ENCODE results near the gene METTL16. TPM values are rescaled to one million over a fixed set of nuclear protein-coding genes. Genes with fewer than 3 reads are reported as not detected.

Gene METTL16
- total and polyA plus RNA-seq, 2 of the 8 experiments (the other 6 are each of a cell fraction or from before 2014, with no cell fraction given), result 22.8 to 59.4 TPM

DNA sequence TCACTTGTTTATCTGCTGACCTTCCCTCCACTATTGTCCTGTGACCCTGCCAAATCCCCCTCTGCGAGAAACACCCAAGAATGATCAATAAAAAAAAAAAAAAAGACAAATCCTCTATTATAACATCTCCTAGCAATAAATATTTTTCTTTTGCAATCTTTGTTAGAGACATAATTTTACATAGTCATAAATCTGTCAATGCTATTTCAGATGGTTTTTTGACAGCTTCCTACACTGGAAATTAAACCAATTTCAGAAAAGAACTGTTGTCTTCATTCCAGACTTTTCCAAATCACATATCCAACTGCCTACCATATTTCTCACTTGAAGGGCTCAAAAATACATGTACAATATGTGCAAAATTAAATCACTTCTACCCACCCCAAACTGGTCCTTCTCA lies 3.7 kb downstream of the METTL16 start:
- H3K79me1 ChIP-seq (ENCODE audit: low read depth, low read length), result peaks cover 12% of the 10 kb centered on the region
- ChIA-PET CTCF (ENCODE audit: partially characterized antibody) (interaction anchor here (0.6 kb wide), 1 partner anchor 262 kb away, joined by 3 read pairs; no protein-coding TSS in a partner anchor), POLR2A (ENCODE audit: partially characterized antibody) (no interaction called here)
- no peak overlapping the region for H3K9ac ChIP-seq (replicated peaks in 1 of 4; ENCODE audit: extremely low read depth in 1 of 4, low read depth in 3 of 4, low read length in 3 of 4)
- H4K8ac ChIP-seq (ENCODE audit: extremely low read depth, insufficient read depth, low read length), result no peak overlapping the region
- H3K4me2 ChIP-seq (ENCODE audit: insufficient read depth in 1 of 2, low read depth in 2 of 2, low read length in 2 of 2), result no peak overlapping the region
- H3K4me3 ChIP-seq (ENCODE audit: extremely low read depth in 1 of 4, insufficient read depth in 2 of 4, low read depth in 3 of 4, low read length in 4 of 4), result no peak overlapping the region
- H3K9me3 ChIP-seq (ENCODE audit: insufficient read depth in 2 of 2, low read depth in 1 of 2, low read length in 1 of 2), result peaks cover 0 to 3% of the 10 kb centered on the region in 2 experiments; a peak in 1 of 4 replicates
- H3K14ac ChIP-seq (ENCODE audit: insufficient read length), result no peak overlapping the region
- peaks cover 6% of the 10 kb centered on the region; the same call in 1 of the 2 replicates for H3K23me2 ChIP-seq (ENCODE audit: low read depth, low read length)
- H3K4ac ChIP-seq (replicated peaks; ENCODE audit: insufficient read length, low read depth, low read length), result no peak overlapping the region
- H3K18ac ChIP-seq (ENCODE audit: extremely low read depth, low read length), result no peak overlapping the region
- H2BK120ac ChIP-seq (replicated peaks; ENCODE audit: low read depth, low read length), result no peak overlapping the region
- peak overlapping the region; percentile 16 for H3K56ac ChIP-seq (replicated peaks; ENCODE audit: insufficient read length, low read depth, low read length)
- H3K27me3 ChIP-seq (replicated peaks in 1 of 4; ENCODE audit: control insufficient read depth in 3 of 4, extremely low read depth in 1 of 4, insufficient read depth in 3 of 4, low read length in 3 of 4), result no peaks in the 10 kb centered on the region
- FAIRE-seq (no peak), DNase-seq (ENCODE audit: low read depth in 1 of 2, low spot score in 2 of 2) (no peak)
- no peaks in the 10 kb centered on the region; a peak in 2 of 7 replicates for H3K4me1 ChIP-seq (replicated peaks in 1 of 4; ENCODE audit: control insufficient read depth in 3 of 4, insufficient read depth in 4 of 4, low read length in 3 of 4)
- no peak overlapping the region for H4K91ac ChIP-seq (replicated peaks; ENCODE audit: insufficient read length, low read length)
- peaks cover 38 to 68% of the 10 kb centered on the region in 2 experiments for H3K79me2 ChIP-seq (ENCODE audit: control insufficient read depth in 1 of 2, insufficient read depth in 2 of 2, low read length in 2 of 2)
- H2AFZ ChIP-seq (ENCODE audit: low read length), result no peak overlapping the region
- H2BK12ac ChIP-seq (ENCODE audit: low read depth, low read length), result no peak overlapping the region
- no peak overlapping the region for H2BK5ac ChIP-seq (ENCODE audit: low read depth, low read length)
- H3K36me3 ChIP-seq (ENCODE audit: control insufficient read depth in 2 of 4, insufficient read depth in 4 of 4, low read length in 3 of 4), result peaks cover 0 to 5% (median 0%) of the 10 kb centered on the region in 4 experiments; a peak in 2 of 8 replicates
- no peak overlapping the region for H2AK5ac ChIP-seq (ENCODE audit: low read depth, low read length)
- H3K23ac ChIP-seq (ENCODE audit: insufficient read length), result no peak overlapping the region
- H2BK15ac ChIP-seq (ENCODE audit: low read length), result no peak overlapping the region
- H4K20me1 ChIP-seq (replicated peaks in 1 of 2; ENCODE audit: control insufficient read depth in 1 of 2, insufficient read depth in 2 of 2, low read length in 2 of 2), result no peaks in the 10 kb centered on the region
- no peak overlapping the region for H3K27ac ChIP-seq (ENCODE audit: low read depth, low read length)
- no peak overlapping the region for H2BK20ac ChIP-seq (ENCODE audit: low read length)
- no peak overlapping the region for H4K5ac ChIP-seq (ENCODE audit: insufficient read length, low read depth, low read length)
- 86% methylated on average over 1 of the region's 1 CpG; no CpG with 5 or more reads in 1 of the 2 experiments for WGBS, 2 experiments (ENCODE audit: extremely low coverage in 1 of 2, insufficient coverage in 1 of 2, insufficient read length in 1 of 2, insufficient replicate concordance in 2 of 2, low coverage in 1 of 2, low lambda C conversion rate in 2 of 2, missing lambda C conversion rate in 1 of 2)
- TF ChIP-seq TCF12 (IDR thresholded peaks at IDR 0.05; ENCODE audit: low read depth, low read length), result no peak
- TF ChIP-seq NRF1 (IDR thresholded peaks at IDR 0.05; ENCODE audit: low read depth, low read length), result no peak
